ENCODE results near the gene GNB1L.

Gene GNB1L

GRCh38 chr22:19854778-19855503, at the start of gene GNB1L, which contains the start of gene RTL10:
Gene GNB1L, minus strand, starts transcription at chr22:19854874. Its CDS starts 33,519 bp downstream, at chr22:19821355.
Gene RTL10, minus strand, starts transcription at chr22:19854874. Its CDS starts 2,613 bp downstream, at chr22:19852261.
- H4K20me1 ChIP-seq (ENCODE audit: insufficient read depth, low read length): peaks cover 10% of the 10 kb centered on the region; the same call in 1 of the 2 replicates
- peak within 1 kb of the TSS; percentile 100 for H3K4me2 ChIP-seq (ENCODE audit: low read length)
- H3K27ac ChIP-seq (ENCODE audit: low read length): peak within 1 kb of the TSS; percentile 68
- no peaks in the 10 kb centered on the region for H3K9me3 ChIP-seq (ENCODE audit: insufficient read depth, low read length)
- peaks cover 68% of the 10 kb centered on the region for H3K79me2 ChIP-seq (ENCODE audit: low read length)
- no peak for TF ChIP-seq CTCF (IDR thresholded peaks at IDR 0.05; ENCODE audit: low read depth, low read length)
- H2AFZ ChIP-seq (ENCODE audit: low read depth, low read length): peak within 1 kb of the TSS; percentile 41; the same call in 1 of the 2 replicates
- no peaks in the 10 kb centered on the region for H3K27me3 ChIP-seq (ENCODE audit: low read depth, low read length)
- H3K9ac ChIP-seq (ENCODE audit: low read length): peak within 1 kb of the TSS; percentile 93
- peaks cover 20% of the 10 kb centered on the region for H3K4me1 ChIP-seq (ENCODE audit: low read length)
- H3K36me3 ChIP-seq (replicated peaks; ENCODE audit: low read depth, low read length): peaks cover 27% of the 10 kb centered on the region
- peak within 1 kb of the TSS; percentile 89 for H3K4me3 ChIP-seq (ENCODE audit: low read length)

DNA sequence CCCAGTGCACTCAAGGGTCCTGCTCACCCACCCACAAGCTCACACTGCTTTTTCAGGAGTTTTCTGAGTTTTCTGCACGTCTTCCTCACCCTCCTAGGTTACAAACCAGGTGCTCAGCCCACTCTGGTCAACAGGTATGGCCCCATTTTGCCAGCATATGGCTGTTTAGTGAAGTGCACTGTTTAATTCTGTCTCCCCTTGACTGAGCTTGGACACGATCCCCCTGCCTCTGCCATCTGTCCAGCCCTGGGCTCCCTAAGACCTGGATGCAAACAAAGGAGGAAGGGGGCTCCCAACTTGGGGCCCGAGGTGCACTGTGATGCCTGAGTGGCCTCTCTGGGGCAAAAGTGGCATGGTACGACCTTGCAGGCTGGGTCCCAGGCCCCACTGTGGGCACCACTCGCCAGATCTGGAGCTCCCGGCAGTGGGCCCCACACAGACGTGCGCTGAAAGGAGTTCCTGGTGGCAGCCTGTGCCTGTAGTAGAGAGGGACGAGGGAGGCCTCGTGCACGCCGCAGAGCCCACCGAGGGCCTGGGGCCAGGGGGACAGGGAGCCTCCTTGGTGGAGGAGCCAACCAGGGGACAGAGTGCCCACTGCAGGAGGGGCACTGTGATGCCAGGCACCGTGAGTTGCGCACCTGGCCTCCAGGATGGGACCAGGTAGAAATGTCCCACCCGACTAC, 49.6 kb upstream of the GNB1L start:
- H3K27ac ChIP-seq (ENCODE audit: low read length): no peak overlapping the region

GRCh38 chr22:19903513-19903912, 48.8 kb upstream of the GNB1L start:
- Histone ChIP-seq H4K20me1 (ENCODE audit: insufficient read depth, low read length) (no peaks in the 10 kb centered on the region), H3K27ac (ENCODE audit: low read length) (no peak overlapping the region), H3K9ac (ENCODE audit: low read length) (no peak overlapping the region), H3K4me1 (ENCODE audit: low read length) (no peaks in the 10 kb centered on the region), H3K36me3 (replicated peaks; ENCODE audit: low read depth, low read length) (no peaks in the 10 kb centered on the region), H3K27me3 (ENCODE audit: low read depth, low read length) (no peaks in the 10 kb centered on the region), H2AFZ (ENCODE audit: low read depth, low read length) (no peak overlapping the region), H3K4me2 (ENCODE audit: low read length) (no peak overlapping the region), H3K4me3 (ENCODE audit: low read length) (no peak overlapping the region), H3K79me2 (ENCODE audit: low read length) (no peaks in the 10 kb centered on the region), H3K9me3 (ENCODE audit: insufficient read depth, low read length) (no peaks in the 10 kb centered on the region)
- TF ChIP-seq CTCF (IDR thresholded peaks at IDR 0.05; ENCODE audit: low read depth, low read length): no peak
- no peak for TF ChIP-seq EZH2phosphoT487 (IDR thresholded peaks at IDR 0.05; ENCODE audit: low read depth)

More for the DNA sequence above, 49.6 kb upstream of the GNB1L start:
- no peak for TF ChIP-seq EZH2phosphoT487 (IDR thresholded peaks at IDR 0.05; ENCODE audit: low read depth)
- TF ChIP-seq CTCF (IDR thresholded peaks at IDR 0.05; ENCODE audit: low read depth, low read length): no peak
- Histone ChIP-seq H3K27me3 (ENCODE audit: low read depth, low read length) (no peaks in the 10 kb centered on the region), H3K4me2 (ENCODE audit: low read length) (no peak overlapping the region), H3K4me3 (ENCODE audit: low read length) (no peak overlapping the region), H3K9ac (ENCODE audit: low read length) (no peak overlapping the region), H3K79me2 (ENCODE audit: low read length) (no peaks in the 10 kb centered on the region), H2AFZ (ENCODE audit: low read depth, low read length) (no peak overlapping the region), H3K4me1 (ENCODE audit: low read length) (no peaks in the 10 kb centered on the region), H3K9me3 (ENCODE audit: insufficient read depth, low read length) (no peaks in the 10 kb centered on the region), H4K20me1 (ENCODE audit: insufficient read depth, low read length) (no peaks in the 10 kb centered on the region), H3K36me3 (replicated peaks; ENCODE audit: low read depth, low read length) (no peaks in the 10 kb centered on the region)

- no peaks in the 10 kb centered on the region for H3K27me3 ChIP-seq (ENCODE audit: low read depth, low read length)
- H3K4me3 ChIP-seq (ENCODE audit: low read length): no peak overlapping the region
- H3K9ac ChIP-seq (ENCODE audit: low read length): no peak overlapping the region
- H3K27ac ChIP-seq (ENCODE audit: low read length): no peak overlapping the region
- H4K20me1 ChIP-seq (ENCODE audit: insufficient read depth, low read length): no peaks in the 10 kb centered on the region
- no peaks in the 10 kb centered on the region for H3K9me3 ChIP-seq (ENCODE audit: insufficient read depth, low read length)
- no peak overlapping the region for H2AFZ ChIP-seq (ENCODE audit: low read depth, low read length)
- H3K36me3 ChIP-seq (replicated peaks; ENCODE audit: low read depth, low read length): no peaks in the 10 kb centered on the region
- H3K4me2 ChIP-seq (ENCODE audit: low read length): no peak overlapping the region
- no peak for TF ChIP-seq CTCF (IDR thresholded peaks at IDR 0.05; ENCODE audit: low read depth, low read length)
- TF ChIP-seq EZH2phosphoT487 (IDR thresholded peaks at IDR 0.05; ENCODE audit: low read depth): no peak
- H3K4me1 ChIP-seq (ENCODE audit: low read length): no peaks in the 10 kb centered on the region
- no peaks in the 10 kb centered on the region for H3K79me2 ChIP-seq (ENCODE audit: low read length)
These were observed 48.4 kb upstream of the GNB1L start for GRCh38 chr22:19903031-19903430.
